ENCODE data around the gene HERC3. TPM values are rescaled to one million over a fixed set of nuclear protein-coding genes. Genes with fewer than 3 reads are reported as not detected.

Gene HERC3
- total and polyA plus RNA-seq, 2 donors (not counting 1 experiment from before 2014, with no cell fraction given): 24.0 to 78.1 TPM

GRCh38 chr4:88583631-88584470, 8.4 kb upstream of the HERC3 start:
- ChIA-PET POLR2A (no interaction called here), CTCF (interaction anchor here (0.8 to 2.2 kb wide), 4 partner anchors 10 to 44 kb away, joined by 3 to 5 read pairs (median 4); no protein-coding TSS in a partner anchor)
- H3K9me3 ChIP-seq (ENCODE audit: control extremely low read depth in 1 of 3, control insufficient read depth in 2 of 3, insufficient read depth in 1 of 3, low read length in 2 of 3): no peaks in the 10 kb centered on the region
- Mint-ChIP-seq H3K27me3 (no peaks in the 10 kb centered on the region), H3K4me1 (no peaks in the 10 kb centered on the region), H3K4me3 (no peak overlapping the region), H3K9me3 (ENCODE audit: insufficient read depth) (no peaks in the 10 kb centered on the region), H3K27ac (no peak overlapping the region)
- H3K36me3 ChIP-seq (replicated peaks in 1 of 2; ENCODE audit: control extremely low read depth in 1 of 2, control insufficient read depth in 1 of 2, extremely low read depth in 1 of 2, insufficient read depth in 2 of 2, low read length in 1 of 2): no peaks in the 10 kb centered on the region
- no peak overlapping the region for H3K4me2 ChIP-seq (replicated peaks; ENCODE audit: low read depth, low read length, poor library complexity, severe bottlenecking)
- H3K27me3 ChIP-seq (replicated peaks in 1 of 4; ENCODE audit: control extremely low read depth in 1 of 4, control insufficient read depth in 3 of 4, insufficient read depth in 4 of 4, low read length in 3 of 4): no peaks in the 10 kb centered on the region
- H2AFZ ChIP-seq (ENCODE audit: insufficient read depth, low read depth, low read length, poor library complexity, severe bottlenecking): no peak overlapping the region
- 100% methylated on average over 2 of the region's 3 CpGs for WGBS (ENCODE audit: insufficient coverage)
- H3K79me2 ChIP-seq (ENCODE audit: control insufficient read depth, insufficient read depth, low read length): no peaks in the 10 kb centered on the region
- H3K27ac ChIP-seq (ENCODE audit: low read length in 2 of 2): no peak overlapping the region
- H3K9ac ChIP-seq (ENCODE audit: low read length): no peak overlapping the region
- intact Hi-C loops (cut with micrococcal nuclease): no loop called here
- no peaks in the 10 kb centered on the region for H3K4me1 ChIP-seq (ENCODE audit: control insufficient read depth in 2 of 2, insufficient read depth in 2 of 2, low read length in 2 of 2)
- ATAC-seq (ENCODE audit: low read depth) (no peak), DNase-seq (no peak)
- no peak overlapping the region for H3K4me3 ChIP-seq (ENCODE audit: control extremely low read depth in 1 of 5, extremely low read depth in 1 of 5, insufficient read depth in 1 of 5, low read depth in 2 of 5, low read length in 4 of 5)
- TF ChIP-seq EZH2 (IDR thresholded peaks at IDR 0.05; ENCODE audit: borderline replicate concordance, insufficient read depth, low read depth, low read length, poor library complexity, severe bottlenecking) (no peak), CTCF (IDR thresholded peaks at IDR 0.05) (no peak)
- no peaks in the 10 kb centered on the region for H4K20me1 ChIP-seq (ENCODE audit: control insufficient read depth, insufficient read depth, low read length, poor library complexity, severe bottlenecking)

GRCh38 chr4:88584471-88584900, 7.8 kb upstream of the HERC3 start:
- Histone ChIP-seq H3K4me1 (ENCODE audit: control insufficient read depth in 2 of 2, insufficient read depth in 2 of 2, low read length in 2 of 2) (no peaks in the 10 kb centered on the region), H2AFZ (ENCODE audit: insufficient read depth, low read depth, low read length, poor library complexity, severe bottlenecking) (no peak overlapping the region), H3K9ac (ENCODE audit: low read length) (no peak overlapping the region), H3K4me3 (ENCODE audit: control extremely low read depth in 1 of 5, extremely low read depth in 1 of 5, insufficient read depth in 1 of 5, low read depth in 2 of 5, low read length in 4 of 5) (no peak overlapping the region), H4K20me1 (ENCODE audit: control insufficient read depth, insufficient read depth, low read length, poor library complexity, severe bottlenecking) (no peaks in the 10 kb centered on the region), H3K27me3 (replicated peaks in 1 of 4; ENCODE audit: control extremely low read depth in 1 of 4, control insufficient read depth in 3 of 4, insufficient read depth in 4 of 4, low read length in 3 of 4) (no peaks in the 10 kb centered on the region), H3K79me2 (ENCODE audit: control insufficient read depth, insufficient read depth, low read length) (no peaks in the 10 kb centered on the region), H3K4me2 (replicated peaks; ENCODE audit: low read depth, low read length, poor library complexity, severe bottlenecking) (no peak overlapping the region), H3K9me3 (ENCODE audit: control extremely low read depth in 1 of 3, control insufficient read depth in 2 of 3, insufficient read depth in 1 of 3, low read length in 2 of 3) (no peaks in the 10 kb centered on the region), H3K27ac (ENCODE audit: low read length in 2 of 2) (no peak overlapping the region), H3K36me3 (replicated peaks in 1 of 2; ENCODE audit: control extremely low read depth in 1 of 2, control insufficient read depth in 1 of 2, extremely low read depth in 1 of 2, insufficient read depth in 2 of 2, low read length in 1 of 2) (no peaks in the 10 kb centered on the region)
- ChIA-PET CTCF (interaction anchor here (2.2 kb wide), 1 partner anchor 45 kb away, joined by 5 read pairs; no protein-coding TSS in a partner anchor), POLR2A (no interaction called here)
- no peak for TF ChIP-seq EZH2 (IDR thresholded peaks at IDR 0.05; ENCODE audit: borderline replicate concordance, insufficient read depth, low read depth, low read length, poor library complexity, severe bottlenecking)
- no peak for TF ChIP-seq CTCF (IDR thresholded peaks at IDR 0.05)
- no peaks in the 10 kb centered on the region for H3K27me3 Mint-ChIP-seq
- 100% methylated on average over 1 of the region's 2 CpGs for WGBS (ENCODE audit: insufficient coverage)
- no peaks in the 10 kb centered on the region for H3K9me3 Mint-ChIP-seq (ENCODE audit: insufficient read depth)
- no peaks in the 10 kb centered on the region for H3K4me1 Mint-ChIP-seq
- H3K4me3 Mint-ChIP-seq: no peak overlapping the region
- DNase-seq (no peak), ATAC-seq (ENCODE audit: low read depth) (no peak)
- H3K27ac Mint-ChIP-seq: no peak overlapping the region
- intact Hi-C loops (cut with micrococcal nuclease): no loop called here
